ENCODE data around the gene RHOF.

GRCh38 chr12:121801595-121802484 lies 8.4 kb upstream of the RHOF start:
- TF ChIP-seq CTCF (IDR thresholded peaks at IDR 0.05; ENCODE audit: low read depth, low read length, poor library complexity, severe bottlenecking) (no peak), EZH2phosphoT487 (IDR thresholded peaks at IDR 0.05; ENCODE audit: borderline replicate concordance, low read length) (no peak)
